HEK293 (cell line): Measurements from ENCODE around the gene INPP5A.

ENCODE experiments used
- CTCF ChIA-PET: fragments of 350-600 bp; formaldehyde crosslinking; extraction: SDS; loops from one replicate; lab custom pipeline; 2021; ENCODE audit warnings: antibody characterized with exemption; lab: Yijun Ruan, JAX
- POLR2A ChIA-PET: fragments of 300-600 bp; formaldehyde crosslinking; extraction: SDS; loops from one replicate; lab custom pipeline; 2020; ENCODE audit warnings: antibody characterized with exemption, inconsistent platforms; lab: Yijun Ruan, JAX
- H3K27ac ChIP-seq: fragments of 200-500 bp; sonication (Bioruptor generic); 2 replicates; pipeline ENCODE4 v1.5.1; 2014; ENCODE audit warnings: low read depth, low read length, control low read depth, inconsistent platforms; ENCODE audit errors: extremely low read depth
- H3K36me3 ChIP-seq, 2 experiments: fragments of 200-500 bp in 1 of 2; sonication (Bioruptor generic) in 1 of 2; 1 replicate in 1 of 2; 2 replicates in 1 of 2; pipeline ENCODE4 v1.5.1; 2014 to 2017; ENCODE audit warnings: inconsistent platforms in 2 of 2, low read length in 2 of 2; ENCODE audit not compliant: control insufficient read depth in 2 of 2, insufficient read depth in 1 of 2
- H3K4me1 ChIP-seq: fragments of 200-500 bp; sonication (Bioruptor generic); 2 replicates; pipeline ENCODE4 v1.5.1; 2014; ENCODE audit warnings: mild to moderate bottlenecking, low read length, inconsistent platforms; ENCODE audit not compliant: control insufficient read depth, insufficient read depth
- H3K4me3 ChIP-seq: 2 replicates; pipeline ENCODE4 v1.5.1; 2011; ENCODE audit warnings: low read depth, mild to moderate bottlenecking, control low read depth, low read length, moderate library complexity
- H3K9me3 ChIP-seq: fragments of 200-500 bp; sonication (Bioruptor generic); 2 replicates; pipeline ENCODE4 v1.5.1; 2014; ENCODE audit warnings: low read depth, low read length, inconsistent platforms; ENCODE audit not compliant: control insufficient read depth, insufficient read depth
- GLIS1 ChIP-seq: fragments of 450-650 bp; formaldehyde crosslinking; IDR thresholded peaks from 2 replicates; pipeline ENCODE4 v1.5.1; 2016; ENCODE audit warnings: missing biosample characterization, missing genetic modification characterization
- KLF9 ChIP-seq: fragments of 450-650 bp; formaldehyde crosslinking; IDR thresholded peaks from 2 replicates; pipeline ENCODE4 v1.5.1; 2016; ENCODE audit warnings: missing biosample characterization, missing genetic modification characterization, low read depth
- ZBTB48 ChIP-seq: fragments of 450-650 bp; formaldehyde crosslinking; IDR thresholded peaks from 2 replicates; pipeline ENCODE4 v1.5.1; 2016; ENCODE audit warnings: missing biosample characterization, missing genetic modification characterization
- ZFP3 ChIP-seq: fragments of 450-650 bp; formaldehyde crosslinking; IDR thresholded peaks from 2 replicates; pipeline ENCODE4 v1.5.1; 2016; ENCODE audit warnings: low read depth, missing biosample characterization, missing genetic modification characterization
- ZNF121 ChIP-seq: fragments of 450-650 bp; formaldehyde crosslinking; IDR thresholded peaks from 2 replicates; pipeline ENCODE4 v1.5.1; 2016; ENCODE audit warnings: missing biosample characterization, missing genetic modification characterization
- ZNF211 ChIP-seq: fragments of 450-650 bp; formaldehyde crosslinking; IDR thresholded peaks from 2 replicates; pipeline ENCODE4 v1.5.1; 2016; ENCODE audit warnings: low read depth, missing biosample characterization, missing genetic modification characterization
- ZNF23 ChIP-seq: fragments of 450-650 bp; formaldehyde crosslinking; IDR thresholded peaks from 2 replicates; pipeline ENCODE4 v1.5.1; 2016; ENCODE audit warnings: missing biosample characterization, missing genetic modification characterization, borderline replicate concordance
- ZNF239 ChIP-seq: fragments of 450-650 bp; formaldehyde crosslinking; IDR thresholded peaks from 2 replicates; pipeline ENCODE4 v1.5.1; 2016; ENCODE audit warnings: missing biosample characterization, missing genetic modification characterization
- ZNF24 ChIP-seq: fragments of 450-650 bp; formaldehyde crosslinking; IDR thresholded peaks from 2 replicates; pipeline ENCODE4 v1.5.1; 2016; ENCODE audit warnings: missing biosample characterization, missing genetic modification characterization
- ZNF341 ChIP-seq: fragments of 450-650 bp; formaldehyde crosslinking; IDR thresholded peaks from 2 replicates; pipeline ENCODE4; 2016; ENCODE audit warnings: low read depth, missing biosample characterization, missing genetic modification characterization
- ZNF776 ChIP-seq: fragments of 450-650 bp; formaldehyde crosslinking; IDR thresholded peaks from 2 replicates; pipeline ENCODE4 v1.5.0; 2017; ENCODE audit warnings: missing biosample characterization, missing genetic modification characterization, borderline replicate concordance
- TF ChIP-seq, protein P1 (sequence below): fragments of 450-650 bp; formaldehyde crosslinking; IDR thresholded peaks from 2 replicates; pipeline ENCODE4 v1.5.1; 2016; ENCODE audit warnings: missing biosample characterization, missing genetic modification characterization
- TF ChIP-seq, protein P2 (sequence below): fragments of 450-650 bp; IDR thresholded peaks from 2 replicates; pipeline ENCODE4 v1.5.1; 2018; ENCODE audit warnings: missing biosample characterization, missing genetic modification characterization
- TF ChIP-seq, protein P3 (sequence below): fragments of 450-650 bp; formaldehyde crosslinking; IDR thresholded peaks from 2 replicates; pipeline ENCODE4 v1.5.1; 2016; ENCODE audit warnings: missing biosample characterization, missing genetic modification characterization
- TF ChIP-seq, protein P4 (sequence below): fragments of 450-650 bp; formaldehyde crosslinking; IDR thresholded peaks from 2 replicates; pipeline ENCODE4 v1.5.1; 2016; ENCODE audit warnings: missing biosample characterization, missing genetic modification characterization
- TF ChIP-seq, protein P5 (sequence below): fragments of 450-650 bp; formaldehyde crosslinking; IDR thresholded peaks from 2 replicates; pipeline ENCODE4 v1.5.1; 2016; ENCODE audit warnings: missing biosample characterization, missing genetic modification characterization
- TF ChIP-seq, protein P6 (sequence below): fragments of 450-650 bp; formaldehyde crosslinking; IDR thresholded peaks from 2 replicates; pipeline ENCODE4 v1.5.1; 2017; ENCODE audit warnings: missing biosample characterization, missing genetic modification characterization

The INPP5A gene

DNA sequence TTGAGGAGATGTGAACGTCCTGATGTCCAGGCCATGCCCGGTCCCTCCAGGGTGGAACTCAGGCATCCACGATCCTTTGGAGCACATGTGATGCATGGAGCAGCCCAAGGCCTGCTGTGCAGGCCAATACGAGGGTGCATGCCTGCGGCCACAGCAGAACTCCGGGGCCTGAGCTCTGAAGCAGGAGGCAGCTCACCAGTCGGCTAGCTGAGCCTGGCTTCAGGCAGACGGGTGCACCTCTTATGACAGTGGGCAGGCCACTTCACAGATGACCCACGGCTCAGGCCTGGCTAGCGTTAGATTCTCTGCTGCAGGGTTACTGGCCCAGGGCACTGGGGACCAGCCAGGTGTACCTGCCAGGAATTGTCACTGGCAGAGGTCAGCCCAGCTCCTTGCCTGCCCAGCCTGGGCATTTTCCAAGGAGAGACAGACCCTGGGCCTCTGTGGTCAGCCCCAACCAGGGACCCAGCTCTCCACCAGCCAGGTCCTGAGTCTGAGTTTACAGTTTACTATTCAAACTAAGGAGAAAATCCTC lies 29.6 kb upstream of the INPP5A start:
- no peaks in the 10 kb centered on the region for H3K9me3 ChIP-seq
- H3K27ac ChIP-seq: no peak overlapping the region
- H3K4me3 ChIP-seq: no peak overlapping the region
- ChIA-PET POLR2A (no interaction called here), CTCF (no interaction called here)
- H3K36me3 ChIP-seq: no peaks in the 10 kb centered on the region
- H3K4me1 ChIP-seq: no peaks in the 10 kb centered on the region
- TF ChIP-seq ZFP3 (tag by site-specific recombination) (no peak), ZNF341 (no peak), KLF9 (tag by site-specific recombination) (no peak), ZNF211 (no peak), ZNF24 (tag by site-specific recombination) (no peak), ZNF776 (no peak), ZNF239 (tag by site-specific recombination) (no peak), ZNF23 (tag by site-specific recombination) (no peak), ZBTB48 (tag by site-specific recombination) (no peak), GLIS1 (tag by site-specific recombination) (no peak), ZNF121 (tag by site-specific recombination) (no peak)
- TF ChIP-seq, protein P1, sequence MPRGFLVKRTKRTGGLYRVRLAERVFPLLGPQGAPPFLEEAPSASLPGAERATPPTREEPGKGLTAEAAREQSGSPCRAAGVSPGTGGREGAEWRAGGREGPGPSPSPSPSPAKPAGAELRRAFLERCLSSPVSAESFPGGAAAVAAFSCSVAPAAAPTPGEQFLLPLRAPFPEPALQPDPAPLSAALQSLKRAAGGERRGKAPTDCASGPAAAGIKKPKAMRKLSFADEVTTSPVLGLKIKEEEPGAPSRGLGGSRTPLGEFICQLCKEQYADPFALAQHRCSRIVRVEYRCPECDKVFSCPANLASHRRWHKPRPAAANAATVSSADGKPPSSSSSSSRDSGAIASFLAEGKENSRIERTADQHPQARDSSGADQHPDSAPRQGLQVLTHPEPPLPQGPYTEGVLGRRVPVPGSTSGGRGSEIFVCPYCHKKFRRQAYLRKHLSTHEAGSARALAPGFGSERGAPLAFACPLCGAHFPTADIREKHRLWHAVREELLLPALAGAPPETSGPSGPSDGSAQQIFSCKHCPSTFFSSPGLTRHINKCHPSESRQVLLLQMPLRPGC (tag by site-specific recombination): no peak
- TF ChIP-seq, protein P2, sequence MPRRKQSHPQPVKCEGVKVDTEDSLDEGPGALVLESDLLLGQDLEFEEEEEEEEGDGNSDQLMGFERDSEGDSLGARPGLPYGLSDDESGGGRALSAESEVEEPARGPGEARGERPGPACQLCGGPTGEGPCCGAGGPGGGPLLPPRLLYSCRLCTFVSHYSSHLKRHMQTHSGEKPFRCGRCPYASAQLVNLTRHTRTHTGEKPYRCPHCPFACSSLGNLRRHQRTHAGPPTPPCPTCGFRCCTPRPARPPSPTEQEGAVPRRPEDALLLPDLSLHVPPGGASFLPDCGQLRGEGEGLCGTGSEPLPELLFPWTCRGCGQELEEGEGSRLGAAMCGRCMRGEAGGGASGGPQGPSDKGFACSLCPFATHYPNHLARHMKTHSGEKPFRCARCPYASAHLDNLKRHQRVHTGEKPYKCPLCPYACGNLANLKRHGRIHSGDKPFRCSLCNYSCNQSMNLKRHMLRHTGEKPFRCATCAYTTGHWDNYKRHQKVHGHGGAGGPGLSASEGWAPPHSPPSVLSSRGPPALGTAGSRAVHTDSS (tag by site-specific recombination): no peak
- TF ChIP-seq, protein P3, sequence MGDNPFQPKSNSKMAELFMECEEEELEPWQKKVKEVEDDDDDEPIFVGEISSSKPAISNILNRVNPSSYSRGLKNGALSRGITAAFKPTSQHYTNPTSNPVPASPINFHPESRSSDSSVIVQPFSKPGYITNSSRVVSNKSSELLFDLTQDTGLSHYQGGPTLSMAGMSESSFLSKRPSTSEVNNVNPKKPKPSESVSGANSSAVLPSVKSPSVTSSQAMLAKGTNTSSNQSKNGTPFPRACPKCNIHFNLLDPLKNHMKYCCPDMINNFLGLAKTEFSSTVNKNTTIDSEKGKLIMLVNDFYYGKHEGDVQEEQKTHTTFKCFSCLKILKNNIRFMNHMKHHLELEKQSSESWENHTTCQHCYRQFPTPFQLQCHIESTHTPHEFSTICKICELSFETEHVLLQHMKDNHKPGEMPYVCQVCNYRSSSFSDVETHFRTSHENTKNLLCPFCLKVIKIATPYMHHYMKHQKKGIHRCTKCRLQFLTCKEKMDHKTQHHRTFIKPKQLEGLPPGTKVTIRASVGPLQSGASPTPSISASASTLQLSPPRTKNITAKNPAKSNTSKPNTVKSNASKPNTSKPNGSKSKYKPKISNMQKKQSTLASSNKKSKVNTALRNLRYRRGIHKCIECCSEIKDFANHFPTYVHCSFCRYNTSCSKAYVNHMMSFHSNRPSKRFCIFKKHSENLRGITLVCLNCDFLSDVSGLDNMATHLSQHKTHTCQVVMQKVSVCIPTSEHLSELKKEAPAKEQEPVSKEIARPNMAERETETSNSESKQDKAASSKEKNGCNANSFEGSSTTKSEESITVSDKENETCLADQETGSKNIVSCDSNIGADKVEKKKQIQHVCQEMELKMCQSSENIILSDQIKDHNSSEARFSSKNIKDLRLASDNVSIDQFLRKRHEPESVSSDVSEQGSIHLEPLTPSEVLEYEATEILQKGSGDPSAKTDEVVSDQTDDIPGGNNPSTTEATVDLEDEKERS (tag by site-specific recombination): no peak
- TF ChIP-seq, protein P4, sequence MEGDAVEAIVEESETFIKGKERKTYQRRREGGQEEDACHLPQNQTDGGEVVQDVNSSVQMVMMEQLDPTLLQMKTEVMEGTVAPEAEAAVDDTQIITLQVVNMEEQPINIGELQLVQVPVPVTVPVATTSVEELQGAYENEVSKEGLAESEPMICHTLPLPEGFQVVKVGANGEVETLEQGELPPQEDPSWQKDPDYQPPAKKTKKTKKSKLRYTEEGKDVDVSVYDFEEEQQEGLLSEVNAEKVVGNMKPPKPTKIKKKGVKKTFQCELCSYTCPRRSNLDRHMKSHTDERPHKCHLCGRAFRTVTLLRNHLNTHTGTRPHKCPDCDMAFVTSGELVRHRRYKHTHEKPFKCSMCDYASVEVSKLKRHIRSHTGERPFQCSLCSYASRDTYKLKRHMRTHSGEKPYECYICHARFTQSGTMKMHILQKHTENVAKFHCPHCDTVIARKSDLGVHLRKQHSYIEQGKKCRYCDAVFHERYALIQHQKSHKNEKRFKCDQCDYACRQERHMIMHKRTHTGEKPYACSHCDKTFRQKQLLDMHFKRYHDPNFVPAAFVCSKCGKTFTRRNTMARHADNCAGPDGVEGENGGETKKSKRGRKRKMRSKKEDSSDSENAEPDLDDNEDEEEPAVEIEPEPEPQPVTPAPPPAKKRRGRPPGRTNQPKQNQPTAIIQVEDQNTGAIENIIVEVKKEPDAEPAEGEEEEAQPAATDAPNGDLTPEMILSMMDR (tag by site-specific recombination): no peak
- TF ChIP-seq, protein P5, sequence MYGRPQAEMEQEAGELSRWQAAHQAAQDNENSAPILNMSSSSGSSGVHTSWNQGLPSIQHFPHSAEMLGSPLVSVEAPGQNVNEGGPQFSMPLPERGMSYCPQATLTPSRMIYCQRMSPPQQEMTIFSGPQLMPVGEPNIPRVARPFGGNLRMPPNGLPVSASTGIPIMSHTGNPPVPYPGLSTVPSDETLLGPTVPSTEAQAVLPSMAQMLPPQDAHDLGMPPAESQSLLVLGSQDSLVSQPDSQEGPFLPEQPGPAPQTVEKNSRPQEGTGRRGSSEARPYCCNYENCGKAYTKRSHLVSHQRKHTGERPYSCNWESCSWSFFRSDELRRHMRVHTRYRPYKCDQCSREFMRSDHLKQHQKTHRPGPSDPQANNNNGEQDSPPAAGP (tag by site-specific recombination): no peak
- TF ChIP-seq, protein P6, sequence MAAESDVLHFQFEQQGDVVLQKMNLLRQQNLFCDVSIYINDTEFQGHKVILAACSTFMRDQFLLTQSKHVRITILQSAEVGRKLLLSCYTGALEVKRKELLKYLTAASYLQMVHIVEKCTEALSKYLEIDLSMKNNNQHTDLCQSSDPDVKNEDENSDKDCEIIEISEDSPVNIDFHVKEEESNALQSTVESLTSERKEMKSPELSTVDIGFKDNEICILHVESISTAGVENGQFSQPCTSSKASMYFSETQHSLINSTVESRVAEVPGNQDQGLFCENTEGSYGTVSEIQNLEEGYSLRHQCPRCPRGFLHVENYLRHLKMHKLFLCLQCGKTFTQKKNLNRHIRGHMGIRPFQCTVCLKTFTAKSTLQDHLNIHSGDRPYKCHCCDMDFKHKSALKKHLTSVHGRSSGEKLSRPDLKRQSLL (tag by site-specific recombination): no peak
- TF ChIP-seq, all 188 proteins: peak for 0
